Nephron (organoid): ENCODE measurements around the gene FNBP1.
A peak's percentile ranks its signal among the peaks of the same experiment; 100 is the strongest.

Experiments used
- H3K27ac Mint-ChIP-seq, 3 experiments: 2 replicates each; pipeline ENCODE4 v1.8.0; 2020; ENCODE audit warnings: mixed read lengths in 3 of 3, mild to moderate bottlenecking in 2 of 3, moderate library complexity in 1 of 3
- H3K27me3 Mint-ChIP-seq: 2 replicates; pipeline ENCODE4 v1.8.0; 2021; ENCODE audit warnings: low read depth, mild to moderate bottlenecking, moderate library complexity, mixed read lengths
- H3K36me3 Mint-ChIP-seq: 2 replicates; pipeline ENCODE4 v1.8.0; 2020; ENCODE audit warnings: low read depth, mixed read lengths
- H3K4me1 Mint-ChIP-seq: 2 replicates; pipeline ENCODE4 v1.8.0; 2020; ENCODE audit warnings: mixed read lengths
- H3K4me3 Mint-ChIP-seq, 3 experiments: 2 replicates each; pipeline ENCODE4 v1.8.0; 2020; ENCODE audit warnings: mild to moderate bottlenecking in 3 of 3, mixed read lengths in 3 of 3, moderate library complexity in 2 of 3
- H3K9me3 Mint-ChIP-seq: 2 replicates; pipeline ENCODE4 v1.8.0; 2020; ENCODE audit warnings: mixed read lengths
- CTCF ChIP-seq, 3 experiments: fragments of 200-600 bp; sonication (generic); IDR thresholded peaks; one replicate each; pipeline ENCODE4 v1.5.0; 2021; ENCODE audit warnings: antibody characterized with exemption in 3 of 3; ENCODE audit not compliant: unreplicated experiment in 3 of 3

The FNBP1 gene

GRCh38 chr9:130053109-130053503 is 10.1 kb upstream of the FNBP1 start:
- peak overlapping the region; percentile 97 to 99 (median 98) for H3K4me3 Mint-ChIP-seq
- H3K4me1 Mint-ChIP-seq, result peaks cover 9% of the 10 kb centered on the region
- no peaks in the 10 kb centered on the region for H3K9me3 Mint-ChIP-seq
- peak overlapping the region in 2 of 3 experiments; percentile 87 to 99 for H3K27ac Mint-ChIP-seq
- TF ChIP-seq CTCF (IDR thresholded peaks at IDR 0.05; ENCODE audit: unreplicated experiment in 3 of 3), result no peak
- H3K27me3 Mint-ChIP-seq, result no peaks in the 10 kb centered on the region
- H3K36me3 Mint-ChIP-seq, result peaks cover 2% of the 10 kb centered on the region

- Mint-ChIP-seq H3K4me3 (peak overlapping the region; percentile 97 to 99 (median 98)), H3K36me3 (no peaks in the 10 kb centered on the region), H3K9me3 (no peaks in the 10 kb centered on the region), H3K4me1 (peaks cover 9% of the 10 kb centered on the region), H3K27me3 (no peaks in the 10 kb centered on the region), H3K27ac (peak overlapping the region; percentile 55 to 84 (median 74))
- no peak for TF ChIP-seq CTCF (IDR thresholded peaks at IDR 0.05; ENCODE audit: unreplicated experiment in 3 of 3)
Observed at GRCh38 chr9:130051855-130052254, 8.9 kb upstream of the FNBP1 start.

GRCh38 chr9:130050462-130050861 is 7.5 kb upstream of the FNBP1 start:
- Mint-ChIP-seq H3K9me3 (no peaks in the 10 kb centered on the region), H3K4me1 (peaks cover 10% of the 10 kb centered on the region), H3K27ac (no peak overlapping the region), H3K27me3 (no peaks in the 10 kb centered on the region), H3K4me3 (peak overlapping the region in 2 of 3 experiments; percentile 35 to 65), H3K36me3 (no peaks in the 10 kb centered on the region)
- TF ChIP-seq CTCF (IDR thresholded peaks at IDR 0.05; ENCODE audit: unreplicated experiment in 3 of 3), result no peak

- Mint-ChIP-seq H3K27me3 (no peaks in the 10 kb centered on the region), H3K9me3 (no peaks in the 10 kb centered on the region), H3K4me3 (no peak overlapping the region), H3K4me1 (peaks cover 16% of the 10 kb centered on the region), H3K36me3 (no peaks in the 10 kb centered on the region), H3K27ac (no peak overlapping the region)
- TF ChIP-seq CTCF (IDR thresholded peaks at IDR 0.05; ENCODE audit: unreplicated experiment in 3 of 3), result no peak
Observed at GRCh38 chr9:130049431-130050210, 6.6 kb upstream of the FNBP1 start.

- peak overlapping the region; percentile 5 to 76 (median 14) for H3K27ac Mint-ChIP-seq
- peaks cover 3% of the 10 kb centered on the region for H3K27me3 Mint-ChIP-seq
- peaks cover 21% of the 10 kb centered on the region for H3K4me1 Mint-ChIP-seq
- H3K36me3 Mint-ChIP-seq, result no peaks in the 10 kb centered on the region
- no peaks in the 10 kb centered on the region for H3K9me3 Mint-ChIP-seq
- TF ChIP-seq CTCF (IDR thresholded peaks at IDR 0.05; ENCODE audit: unreplicated experiment in 3 of 3), result no peak
- H3K4me3 Mint-ChIP-seq, result no peak overlapping the region
Observed at GRCh38 chr9:130045725-130046450, 2.9 kb upstream of the FNBP1 start.
